Upper lobe of right lung (tissue), 1 donor: ENCODE results near the gene SERPINB1. TPM values are rescaled to one million over a fixed set of nuclear protein-coding genes. Genes with fewer than 3 reads are reported as not detected.

ENCODE experiments used
- ATAC-seq: fragments of 200-7000 bp; cut with Tn5 transposase; one replicate; pipeline ENCODE4 v1.9.1; 2020; ENCODE audit warnings: mild to moderate bottlenecking, moderate library complexity
- DNase-seq: peaks from one replicate; pipeline ENCODE4 v3.0.0-alpha.2; 2020
- H3K27ac ChIP-seq: fragments of 200-600 bp; one replicate; pipeline ENCODE4 v1.8.0; 2022
- H3K27me3 ChIP-seq: fragments of 200-600 bp; one replicate; pipeline ENCODE4 v1.8.0; 2022; ENCODE audit warnings: mild to moderate bottlenecking
- H3K36me3 ChIP-seq: fragments of 200-600 bp; one replicate; pipeline ENCODE4 v1.8.0; 2022
- H3K4me1 ChIP-seq: fragments of 200-600 bp; one replicate; pipeline ENCODE4 v1.8.0; 2022
- H3K4me3 ChIP-seq: fragments of 200-600 bp; one replicate; pipeline ENCODE4 v1.8.0; 2022; ENCODE audit warnings: mild to moderate bottlenecking
- H3K9me3 ChIP-seq: fragments of 200-600 bp; one replicate; pipeline ENCODE4 v1.8.0; 2022
- CTCF ChIP-seq: fragments of 200-600 bp; IDR thresholded peaks from one replicate; pipeline ENCODE4 v1.8.0; 2022; ENCODE audit warnings: antibody characterized with exemption
- intact Hi-C: fragments of 100-400 bp; cut with DNase I; formaldehyde crosslinking; loops from one replicate; pipeline ENCODE4 v1.11.0; 2022
- total RNA-seq: library from RNA; stranded (reverse); fragmentation: NEBNext Ultra II Directional; extraction: Animal tissue kit (Norgen Biotek cat#: 25700); gene quantifications from one replicate; pipeline ENCODE4 v1.2.1, GENCODE V29; 2021
- donor health status: DM: no; HTN: yes; CAD: no; lungs with severe emphysema.

The SERPINB1 gene
- total RNA-seq, 1 donor from 2014 or later: 101 TPM

- peaks cover 34% of the 10 kb centered on the region for H3K4me1 ChIP-seq
- peaks cover 5% of the 10 kb centered on the region for H3K36me3 ChIP-seq
- no peak overlapping the region for H3K4me3 ChIP-seq
- peak; percentile 26 for ATAC-seq
- no peak for DNase-seq
- H3K27ac ChIP-seq: peak overlapping the region; percentile 56
- TF ChIP-seq CTCF: no peak
- no peaks in the 10 kb centered on the region for H3K9me3 ChIP-seq
- no peaks in the 10 kb centered on the region for H3K27me3 ChIP-seq
- intact Hi-C loops: loop anchor here (10.0 kb wide), 1 partner anchor 142 kb away; no protein-coding TSS in a partner anchor
Observed at GRCh38 chr6:2792330-2793110, 49.1 kb downstream of the SERPINB1 start.

GRCh38 chr6:2791450-2791974, 50.2 kb downstream of the SERPINB1 start:
- no peak overlapping the region for H3K4me3 ChIP-seq
- intact Hi-C loops: loop anchor here (10.0 kb wide), 1 partner anchor 143 kb away; no protein-coding TSS in a partner anchor
- H3K27me3 ChIP-seq: no peaks in the 10 kb centered on the region
- peaks cover 25% of the 10 kb centered on the region for H3K4me1 ChIP-seq
- ATAC-seq (no peak), DNase-seq (no peak)
- H3K36me3 ChIP-seq: peaks cover 8% of the 10 kb centered on the region
- TF ChIP-seq CTCF: no peak
- no peaks in the 10 kb centered on the region for H3K9me3 ChIP-seq
- peak overlapping the region; percentile 56 for H3K27ac ChIP-seq

GRCh38 chr6:2790588-2791449, 50.8 kb downstream of the SERPINB1 start:
- peak; percentile 79 for TF ChIP-seq CTCF
- Histone ChIP-seq H3K9me3 (no peaks in the 10 kb centered on the region), H3K4me3 (no peak overlapping the region), H3K27ac (peak overlapping the region; percentile 71), H3K36me3 (peaks cover 15% of the 10 kb centered on the region), H3K27me3 (no peaks in the 10 kb centered on the region), H3K4me1 (peaks cover 25% of the 10 kb centered on the region)
- intact Hi-C loops: loop anchor here (10.0 kb wide), 1 partner anchor 144 kb away; no protein-coding TSS in a partner anchor
- DNase-seq (no peak), ATAC-seq (peak; percentile 87)

- Histone ChIP-seq H3K4me3 (no peak overlapping the region), H3K9me3 (no peaks in the 10 kb centered on the region), H3K4me1 (peaks cover 19% of the 10 kb centered on the region), H3K27ac (no peak overlapping the region), H3K27me3 (no peaks in the 10 kb centered on the region), H3K36me3 (peaks cover 29% of the 10 kb centered on the region)
- no peak for TF ChIP-seq CTCF
- DNase-seq: no peak
- intact Hi-C loops: no loop called here
- no peak for ATAC-seq
Observed at GRCh38 chr6:2786269-2786668, 55.4 kb downstream of the SERPINB1 start.

- H3K27ac ChIP-seq: no peak overlapping the region
- no peak overlapping the region for H3K4me3 ChIP-seq
- H3K4me1 ChIP-seq: peaks cover 13% of the 10 kb centered on the region
- H3K36me3 ChIP-seq: peaks cover 43% of the 10 kb centered on the region
- no peaks in the 10 kb centered on the region for H3K9me3 ChIP-seq
- no peak for TF ChIP-seq CTCF
- intact Hi-C loops: no loop called here
- H3K27me3 ChIP-seq: no peaks in the 10 kb centered on the region
- no peak for DNase-seq
- ATAC-seq: no peak
Observed at GRCh38 chr6:2784930-2785329, 56.7 kb downstream of the SERPINB1 start.
